Activated CD8-positive, alpha-beta memory T cell treated with anti-CD3 and anti-CD28 coated beads, Interleukin-2, amount 50 U/mL, for 24 hours (primary cell): Measurements from ENCODE around the gene ZNF423.

ENCODE experiments used
- DNase-seq: peaks from one replicate; pipeline ENCODE4 v3.0.0-alpha.2; 2020; ENCODE audit errors: extremely low read depth

Gene ZNF423

GRCh38 chr16:49664221-49665215, 191.4 kb downstream of the ZNF423 start:
- no peak for DNase-seq

DNA sequence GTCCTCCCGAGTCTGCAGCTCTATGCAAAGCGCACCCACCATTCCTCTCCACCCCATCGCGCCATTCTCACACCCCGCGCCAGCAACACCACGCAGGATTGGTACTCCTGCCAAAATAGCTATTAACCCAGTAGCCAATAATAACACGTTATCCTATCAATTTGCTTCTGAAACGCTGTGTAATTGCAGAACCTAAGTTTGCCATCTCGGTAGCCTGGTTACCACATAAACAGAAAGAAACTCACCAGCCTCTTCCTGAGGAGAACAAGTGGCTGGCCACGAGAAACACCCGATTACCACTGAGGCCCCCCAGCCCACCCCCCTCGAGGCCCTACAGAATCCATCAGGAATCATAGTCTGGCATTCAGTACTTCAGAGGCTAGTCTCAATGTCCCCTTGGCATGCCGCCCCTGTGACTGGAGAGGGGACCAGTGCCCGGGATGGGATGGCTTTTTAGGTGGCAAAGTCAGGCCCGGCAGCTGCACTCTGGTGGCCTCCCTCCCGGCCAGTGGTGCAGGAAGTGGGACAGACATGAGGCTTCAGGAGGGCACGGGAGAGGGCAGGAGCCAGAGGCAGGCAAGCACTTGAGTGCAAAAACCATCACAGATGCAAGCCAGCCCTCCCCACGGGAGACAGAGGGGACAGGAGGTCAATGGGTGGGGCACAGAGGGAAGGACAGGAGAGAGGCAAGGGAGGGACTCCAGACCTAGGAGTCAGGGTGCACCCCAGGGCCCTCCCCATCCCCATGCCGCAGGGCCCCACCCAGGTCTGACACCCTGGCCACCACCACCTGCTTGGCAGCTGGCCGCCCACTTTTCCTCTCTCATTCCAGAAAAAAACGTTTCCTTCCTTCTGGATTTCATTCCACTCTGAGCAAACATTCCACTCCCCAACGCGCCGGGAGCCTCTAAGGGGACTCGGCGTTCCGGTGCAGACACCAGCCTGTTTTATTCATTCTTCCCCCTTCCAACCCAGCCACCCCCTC, 192.5 kb downstream of the ZNF423 start:
- no peak for DNase-seq

DNA sequence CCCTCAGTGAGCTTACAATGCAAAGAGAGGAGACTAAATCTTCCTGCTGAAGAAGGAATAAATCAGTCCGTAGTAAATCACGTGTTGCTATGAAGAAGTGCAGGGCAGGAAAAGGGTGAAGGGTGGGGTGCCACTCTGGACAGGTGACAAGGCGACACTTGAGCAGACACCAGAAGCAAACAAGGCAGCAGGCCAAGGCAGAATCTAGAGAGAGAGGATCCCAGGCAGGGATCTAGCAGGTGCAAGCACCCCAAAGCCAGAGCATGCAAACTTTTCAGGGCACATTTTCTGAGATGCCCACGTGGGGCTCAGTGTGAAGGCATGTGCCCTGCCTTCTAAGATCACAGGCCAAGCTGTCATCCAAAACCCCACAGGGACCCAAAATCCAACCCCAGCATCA, 193.3 kb downstream of the ZNF423 start:
- DNase-seq: no peak

DNA sequence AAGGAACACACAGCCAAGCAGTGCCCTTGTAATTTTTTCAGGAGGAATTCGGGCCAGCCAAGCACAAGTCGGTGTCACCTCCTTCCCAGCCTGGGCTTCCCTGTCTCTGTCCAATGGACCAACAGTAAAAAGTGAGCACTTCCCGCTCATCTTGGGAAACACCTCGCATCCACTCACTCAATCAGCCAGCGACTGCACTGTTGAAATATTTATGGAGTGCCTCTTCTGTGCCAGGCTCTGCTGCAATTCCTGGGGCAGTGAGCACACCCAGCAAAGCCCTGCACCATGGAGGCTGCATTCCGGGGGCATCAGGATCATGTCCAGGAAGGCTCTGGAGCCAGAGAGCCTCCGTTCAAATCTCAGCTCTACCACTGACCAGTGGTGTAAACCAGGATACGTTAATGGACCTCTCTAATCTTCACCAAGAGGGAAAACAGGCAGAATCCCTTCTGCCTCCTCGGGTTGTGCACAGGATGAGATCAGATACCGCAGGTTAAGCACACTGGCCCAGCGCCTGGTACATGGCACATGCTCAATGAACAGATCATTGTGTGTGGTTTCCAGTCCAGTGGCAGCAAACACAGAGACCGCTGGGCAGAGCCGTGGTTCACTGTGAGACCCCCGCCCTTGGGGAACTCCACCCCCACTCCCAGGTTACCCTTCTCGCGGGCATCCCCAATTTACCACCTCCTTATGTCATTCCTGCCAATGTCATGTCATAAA, 194.3 kb downstream of the ZNF423 start:
- DNase-seq: no peak

DNA sequence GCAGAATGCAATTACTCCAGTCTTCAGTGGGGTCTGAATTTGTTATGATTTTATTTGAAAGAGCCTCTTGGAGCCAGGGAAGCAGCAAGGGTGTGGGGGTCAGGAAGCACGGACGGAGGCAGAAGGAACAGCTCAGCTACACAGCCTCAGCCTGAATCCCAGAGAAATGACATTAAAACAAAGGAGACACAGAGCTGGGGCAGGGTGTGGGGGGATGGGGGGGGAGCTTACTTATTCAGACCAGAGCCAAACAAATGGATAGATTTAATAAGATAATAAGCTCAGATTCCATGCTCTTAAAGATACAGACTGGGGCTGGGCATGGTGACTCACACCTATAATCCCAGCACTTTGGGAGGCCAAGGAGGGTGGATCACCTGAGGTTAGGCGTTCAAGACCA, 195.3 kb downstream of the ZNF423 start:
- no peak for DNase-seq

DNA sequence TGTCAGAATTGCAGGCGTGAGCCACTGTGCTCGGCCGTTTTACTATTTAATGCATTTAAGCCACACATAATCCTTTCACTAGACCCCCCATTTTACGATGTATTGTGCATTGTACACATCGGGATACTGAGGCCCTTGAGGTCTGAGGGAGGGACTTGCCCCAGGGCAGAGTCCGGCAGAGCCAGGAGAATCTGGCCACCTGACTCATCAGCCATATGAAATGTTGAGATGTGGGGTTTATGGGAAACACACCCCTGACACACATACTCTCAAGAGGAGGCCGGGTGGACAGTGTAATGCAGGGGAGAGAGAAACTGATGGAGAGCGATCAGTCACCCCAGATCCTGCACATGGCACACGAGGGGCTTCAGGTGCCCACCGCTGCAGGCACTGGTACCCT, 196.6 kb downstream of the ZNF423 start:
- DNase-seq: no peak

DNA sequence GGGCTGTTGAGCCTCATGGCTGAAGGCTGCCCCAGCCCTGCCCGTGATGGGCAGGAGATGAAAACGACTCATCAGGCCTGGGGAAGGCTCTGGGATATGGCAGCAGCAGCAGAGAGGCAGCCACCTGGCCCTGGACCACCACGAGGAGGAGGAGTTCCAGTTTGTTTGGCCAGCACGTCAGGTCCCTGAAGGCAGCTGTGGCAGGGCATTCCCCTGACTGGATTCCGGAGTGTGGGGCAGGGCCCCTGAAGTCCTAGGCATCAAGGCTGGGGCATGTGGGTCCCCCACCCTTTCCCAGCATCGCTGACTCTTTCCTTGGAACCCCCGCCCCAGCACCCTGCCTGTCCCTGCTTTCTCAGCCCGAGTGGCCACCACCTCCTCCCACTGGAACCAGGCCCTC, 197.4 kb downstream of the ZNF423 start:
- no peak for DNase-seq

DNA sequence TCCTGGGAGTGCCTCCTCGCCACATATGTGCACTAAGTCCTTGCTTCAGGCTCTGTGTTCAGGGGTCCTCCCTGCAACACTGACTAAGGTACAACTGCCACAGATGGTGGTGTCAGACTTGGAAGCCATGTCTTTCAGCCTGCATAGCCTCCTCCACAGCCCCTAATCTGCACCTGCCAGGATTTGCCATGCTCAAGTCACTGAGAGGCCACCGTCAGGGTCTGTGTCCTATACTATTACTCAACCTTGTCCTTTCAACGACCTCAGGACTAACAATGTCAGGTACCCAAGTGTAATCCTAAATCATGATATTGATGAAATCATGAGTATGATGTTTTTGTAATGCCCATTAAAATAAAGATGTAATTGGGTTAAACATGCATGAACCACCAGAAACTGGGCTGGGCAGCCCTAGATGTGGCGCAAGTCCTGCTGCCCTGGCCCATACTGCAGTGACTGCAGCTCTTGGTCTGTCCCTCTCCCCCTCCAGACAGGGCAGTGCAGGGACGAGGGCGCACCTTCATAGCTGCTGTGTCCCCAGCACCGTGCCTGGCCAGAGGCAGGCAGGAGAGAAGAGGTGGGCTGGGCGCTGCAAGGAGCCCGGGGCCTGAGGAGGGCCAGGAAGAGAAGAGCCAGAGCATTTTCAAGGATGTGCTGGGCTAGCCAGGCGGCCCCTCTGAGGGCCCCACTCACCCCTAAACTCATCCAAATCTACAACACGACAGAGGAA, 198.0 kb downstream of the ZNF423 start:
- DNase-seq: no peak

GRCh38 chr16:49654425-49654824, 201.5 kb downstream of the ZNF423 start:
- no peak for DNase-seq

GRCh38 chr16:49653577-49653976, 202.3 kb downstream of the ZNF423 start:
- no peak for DNase-seq

DNA sequence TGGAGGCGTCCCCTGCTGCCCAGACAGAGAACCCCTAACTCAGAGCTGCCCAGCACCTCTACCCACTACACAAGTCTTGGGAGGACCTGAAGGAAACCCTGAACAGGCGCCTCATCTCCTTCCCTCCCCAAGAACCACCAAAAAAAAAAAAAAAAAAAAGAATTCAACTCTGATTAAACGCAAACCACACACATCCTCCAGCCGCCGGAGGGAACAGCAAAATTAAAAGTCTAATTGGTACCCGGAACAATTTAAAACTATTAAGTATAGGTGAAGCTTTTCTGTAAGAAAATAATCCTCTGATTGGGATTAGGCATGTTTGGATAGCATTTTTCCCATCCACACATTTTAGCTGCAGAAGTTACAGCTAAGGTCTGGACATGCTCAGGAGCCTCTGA, 202.7 kb downstream of the ZNF423 start:
- no peak for DNase-seq

GRCh38 chr16:49652456-49653172, 203.3 kb downstream of the ZNF423 start:
- DNase-seq: no peak

GRCh38 chr16:49651996-49652395, 203.9 kb downstream of the ZNF423 start:
- no peak for DNase-seq

GRCh38 chr16:49651226-49651625, 204.7 kb downstream of the ZNF423 start:
- DNase-seq: no peak

DNA sequence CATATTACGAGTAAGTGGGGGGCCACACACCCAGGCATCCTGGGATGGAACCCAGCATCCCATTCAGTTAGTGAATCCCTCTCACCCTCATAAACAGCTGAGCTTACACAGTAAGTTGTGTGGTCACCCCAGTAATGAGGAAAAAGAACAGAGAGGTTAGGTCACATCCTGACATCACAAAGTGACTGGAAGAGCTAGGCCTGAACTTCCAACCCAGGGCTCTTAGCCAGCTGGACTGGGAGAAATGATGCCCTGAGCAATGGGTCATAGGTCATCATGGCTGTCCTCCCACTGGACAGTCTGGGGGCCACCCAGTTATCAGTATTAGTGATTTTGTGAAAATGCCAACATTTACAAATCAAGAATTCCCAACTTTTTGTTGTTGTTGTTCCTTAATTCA, 205.3 kb downstream of the ZNF423 start:
- DNase-seq: no peak

- DNase-seq: no peak
These were observed 206.7 kb downstream of the ZNF423 start for GRCh38 chr16:49649013-49649765.

DNA sequence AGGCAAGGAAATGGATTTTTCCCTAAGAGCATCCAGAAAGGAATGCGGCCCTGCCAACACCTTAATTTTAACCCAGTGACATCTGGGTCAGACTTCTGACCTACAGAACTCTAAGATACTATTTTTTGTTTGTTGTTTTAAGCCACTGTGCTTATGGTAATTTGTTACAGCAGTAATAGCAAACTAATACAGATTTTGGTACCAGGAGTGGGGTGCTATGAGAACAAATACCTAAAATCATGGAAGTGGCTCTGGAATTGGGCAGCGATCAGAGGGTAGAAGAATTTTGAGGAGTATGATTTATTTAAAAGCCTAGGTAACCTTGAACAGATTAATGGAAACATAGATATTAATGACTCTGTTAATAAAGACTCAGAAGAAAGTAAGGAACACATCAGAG, 208.2 kb downstream of the ZNF423 start:
- no peak for DNase-seq

- no peak for DNase-seq
These were observed 210.6 kb downstream of the ZNF423 start for GRCh38 chr16:49645263-49645662.

GRCh38 chr16:49644145-49644463, 211.8 kb downstream of the ZNF423 start:
- DNase-seq: no peak
